ENCODE data around the gene VKORC1.

The VKORC1 gene

DNA sequence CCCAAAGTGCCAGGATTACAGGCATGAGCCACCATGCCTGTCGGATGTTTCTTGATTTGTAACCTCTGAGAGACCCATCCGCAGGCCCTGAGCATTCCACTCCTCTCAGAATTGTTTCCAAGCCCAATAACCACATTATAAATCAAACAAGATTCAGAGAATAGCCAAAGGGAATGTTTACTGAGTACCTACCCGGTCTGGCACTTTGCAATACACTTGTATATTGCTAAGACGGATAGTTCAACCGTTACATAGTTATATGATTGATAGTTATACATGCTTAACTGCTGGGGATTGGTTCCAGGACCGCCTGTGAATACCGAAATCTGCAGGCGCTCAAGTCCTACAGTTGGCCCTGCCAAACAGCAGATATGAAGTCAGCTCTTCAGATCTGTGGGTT, 19.9 kb upstream of the VKORC1 start:
- TF ChIP-seq GATA2 (IDR thresholded peaks at IDR 0.05; ENCODE audit: low read depth, low read length) = no peak
- no peak for TF ChIP-seq GATA3 (IDR thresholded peaks at IDR 0.05; ENCODE audit: low read depth, low read length)

DNA sequence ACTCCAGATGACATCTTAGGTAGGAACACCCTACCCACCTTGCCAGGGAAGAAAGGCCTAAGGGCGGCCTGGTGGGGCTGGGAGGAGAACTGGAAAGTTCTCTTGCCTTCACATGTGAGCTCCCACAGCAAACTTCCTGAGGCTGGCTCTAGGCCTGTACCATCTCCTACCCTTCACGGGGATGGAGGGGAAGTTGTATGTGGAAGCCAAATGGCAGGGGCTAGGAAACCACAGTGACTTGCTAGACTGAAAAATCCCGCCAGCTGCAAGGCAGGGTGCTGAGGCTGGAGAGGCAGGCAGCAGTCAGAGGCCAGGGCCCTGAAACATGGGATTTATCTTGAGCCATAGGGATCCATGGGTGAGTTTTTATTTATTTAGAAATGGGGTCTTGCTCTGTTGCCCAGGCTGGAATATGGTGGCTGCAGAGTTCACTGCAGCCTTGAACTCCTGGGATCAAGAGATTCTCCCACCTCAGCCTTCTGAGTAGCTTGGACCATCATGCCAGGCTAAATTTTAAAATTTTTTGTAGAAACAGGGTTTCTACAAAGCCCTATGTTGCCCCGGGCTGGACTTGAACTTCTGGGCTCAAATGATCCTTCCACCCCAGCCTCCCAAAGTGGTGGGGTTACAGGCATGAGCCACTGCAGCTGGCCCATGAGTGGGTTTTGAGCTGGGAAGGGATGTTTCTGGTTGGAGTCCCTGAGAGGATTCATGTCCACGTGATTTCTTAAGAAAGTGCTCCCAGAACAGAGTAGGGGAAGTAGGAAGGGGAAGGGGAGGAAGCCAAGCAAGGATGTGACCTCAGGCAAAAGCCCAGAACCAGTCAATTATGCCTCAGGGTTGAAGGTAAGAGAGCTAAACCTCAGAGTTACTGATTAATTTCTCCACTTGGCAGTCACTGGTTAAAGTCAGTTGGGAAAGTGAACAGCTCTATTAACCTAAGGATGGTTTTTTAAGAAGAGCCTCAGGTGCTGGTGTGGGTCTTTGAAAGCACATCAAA, 18.8 kb upstream of the VKORC1 start:
- no peak for TF ChIP-seq GATA3 (IDR thresholded peaks at IDR 0.05; ENCODE audit: low read depth, low read length)
- no peak for TF ChIP-seq GATA2 (IDR thresholded peaks at IDR 0.05; ENCODE audit: low read depth, low read length)

DNA sequence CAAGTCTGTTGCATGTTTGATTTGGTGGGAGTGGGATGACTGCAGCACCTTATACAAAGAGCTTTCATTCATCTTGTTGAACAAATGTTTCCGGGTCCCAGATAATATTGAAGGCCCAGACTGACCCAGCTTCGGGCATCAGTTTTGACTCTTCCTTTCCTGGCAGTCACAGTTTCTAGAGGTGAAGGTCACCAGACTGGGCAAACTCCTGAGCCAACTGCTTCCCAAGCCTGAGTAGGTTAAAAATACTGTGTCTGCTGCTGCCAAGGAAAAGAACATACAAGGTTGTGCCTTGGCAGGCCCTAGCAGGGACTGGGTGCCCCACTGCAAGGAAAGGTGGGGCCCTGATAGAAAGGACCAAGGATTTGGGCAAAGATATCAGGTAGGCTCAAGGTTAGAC, 18.1 kb upstream of the VKORC1 start:
- TF ChIP-seq GATA3 (IDR thresholded peaks at IDR 0.05; ENCODE audit: low read depth, low read length) (no peak), GATA2 (IDR thresholded peaks at IDR 0.05; ENCODE audit: low read depth, low read length) (no peak)

DNA sequence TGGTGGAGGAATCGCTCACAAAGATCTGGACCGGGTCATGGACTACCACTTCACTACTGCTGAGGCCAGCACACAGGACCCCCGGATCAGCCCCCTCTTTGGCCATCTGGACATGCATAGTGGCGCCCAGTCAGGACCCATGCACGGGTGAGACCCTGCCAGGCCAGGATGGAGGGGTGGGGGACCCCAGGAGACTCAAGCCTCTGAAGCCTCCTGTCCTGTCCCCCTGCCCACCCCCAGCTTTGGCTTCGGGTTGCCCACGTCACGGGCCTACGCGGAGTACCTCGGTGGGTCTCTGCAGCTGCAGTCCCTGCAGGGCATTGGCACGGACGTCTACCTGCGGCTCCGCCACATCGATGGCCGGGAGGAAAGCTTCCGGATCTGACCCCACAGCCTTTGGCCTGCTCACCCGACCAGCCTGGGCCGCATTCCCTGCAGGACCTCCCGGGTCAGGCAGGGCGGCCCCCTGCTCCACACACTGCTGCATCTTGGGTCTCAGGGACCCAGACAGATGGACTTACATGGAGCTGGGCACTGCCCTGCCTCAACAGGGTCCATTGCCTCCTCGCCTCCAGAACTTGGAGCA, 17.4 kb upstream of the VKORC1 start:
- TF ChIP-seq GATA2 (IDR thresholded peaks at IDR 0.05; ENCODE audit: low read depth, low read length) (no peak), GATA3 (IDR thresholded peaks at IDR 0.05; ENCODE audit: low read depth, low read length) (no peak)

DNA sequence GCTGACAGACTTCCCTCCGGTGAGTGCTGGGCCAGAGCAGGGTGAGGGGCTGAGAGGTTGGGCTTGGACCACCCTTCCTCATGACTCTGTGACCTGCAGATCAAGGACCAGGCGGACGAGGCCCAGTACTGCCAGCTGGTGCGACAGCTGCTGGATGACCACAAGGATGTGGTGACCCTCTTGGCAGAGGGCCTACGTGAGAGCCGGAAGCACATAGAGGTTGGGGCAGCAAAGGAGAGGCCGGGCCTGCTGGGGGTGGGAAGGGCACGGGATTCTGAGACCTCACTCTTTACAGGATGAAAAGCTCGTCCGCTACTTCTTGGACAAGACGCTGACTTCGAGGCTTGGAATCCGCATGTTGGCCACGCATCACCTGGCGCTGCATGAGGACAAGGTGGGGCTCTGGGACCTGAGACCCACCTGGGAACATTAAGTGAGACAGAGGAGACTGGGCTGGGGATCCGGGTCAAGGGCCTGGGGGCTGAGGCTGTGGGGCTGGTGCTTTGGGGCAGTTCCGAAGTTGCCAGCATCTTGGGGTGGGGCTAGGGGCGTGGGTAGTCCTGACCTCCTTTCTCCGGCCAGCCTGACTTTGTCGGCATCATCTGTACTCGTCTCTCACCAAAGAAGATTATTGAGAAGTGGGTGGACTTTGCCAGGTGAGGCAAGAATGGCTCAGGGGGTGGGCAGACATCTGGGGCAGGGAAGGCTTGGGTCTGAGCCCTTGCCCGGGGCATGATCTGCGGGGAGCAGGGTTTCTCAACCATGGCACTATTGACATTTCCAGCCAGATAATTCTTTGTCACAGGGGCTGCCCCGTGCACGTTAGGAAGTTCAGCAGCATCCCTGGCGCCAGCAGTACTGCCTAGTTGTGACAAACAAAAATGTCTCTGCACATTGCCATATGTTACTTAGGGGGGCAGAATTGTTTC, 15.8 kb upstream of the VKORC1 start:
- no peak for TF ChIP-seq GATA3 (IDR thresholded peaks at IDR 0.05; ENCODE audit: low read depth, low read length)
- TF ChIP-seq GATA2 (IDR thresholded peaks at IDR 0.05; ENCODE audit: low read depth, low read length) = no peak

DNA sequence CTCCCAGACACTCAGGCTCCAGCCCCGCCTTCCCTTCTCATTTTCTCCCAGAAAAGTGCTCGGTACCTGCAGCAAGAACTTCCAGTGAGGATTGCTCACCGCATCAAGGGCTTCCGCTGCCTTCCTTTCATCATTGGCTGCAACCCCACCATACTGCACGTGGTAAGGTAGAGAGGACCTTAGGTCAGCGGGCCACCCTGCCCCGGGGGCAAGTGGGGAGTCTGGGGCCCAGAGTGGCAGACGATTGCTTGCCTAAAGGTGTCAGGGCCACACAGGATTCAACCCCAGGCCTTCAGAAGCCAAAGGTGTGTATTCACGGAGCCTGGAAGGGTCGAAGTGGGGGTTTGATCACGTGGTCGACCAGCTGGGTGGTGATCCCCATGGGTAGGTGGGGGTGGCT, 15.0 kb upstream of the VKORC1 start:
- no peak for TF ChIP-seq GATA2 (IDR thresholded peaks at IDR 0.05; ENCODE audit: low read depth, low read length)
- no peak for TF ChIP-seq GATA3 (IDR thresholded peaks at IDR 0.05; ENCODE audit: low read depth, low read length)

DNA sequence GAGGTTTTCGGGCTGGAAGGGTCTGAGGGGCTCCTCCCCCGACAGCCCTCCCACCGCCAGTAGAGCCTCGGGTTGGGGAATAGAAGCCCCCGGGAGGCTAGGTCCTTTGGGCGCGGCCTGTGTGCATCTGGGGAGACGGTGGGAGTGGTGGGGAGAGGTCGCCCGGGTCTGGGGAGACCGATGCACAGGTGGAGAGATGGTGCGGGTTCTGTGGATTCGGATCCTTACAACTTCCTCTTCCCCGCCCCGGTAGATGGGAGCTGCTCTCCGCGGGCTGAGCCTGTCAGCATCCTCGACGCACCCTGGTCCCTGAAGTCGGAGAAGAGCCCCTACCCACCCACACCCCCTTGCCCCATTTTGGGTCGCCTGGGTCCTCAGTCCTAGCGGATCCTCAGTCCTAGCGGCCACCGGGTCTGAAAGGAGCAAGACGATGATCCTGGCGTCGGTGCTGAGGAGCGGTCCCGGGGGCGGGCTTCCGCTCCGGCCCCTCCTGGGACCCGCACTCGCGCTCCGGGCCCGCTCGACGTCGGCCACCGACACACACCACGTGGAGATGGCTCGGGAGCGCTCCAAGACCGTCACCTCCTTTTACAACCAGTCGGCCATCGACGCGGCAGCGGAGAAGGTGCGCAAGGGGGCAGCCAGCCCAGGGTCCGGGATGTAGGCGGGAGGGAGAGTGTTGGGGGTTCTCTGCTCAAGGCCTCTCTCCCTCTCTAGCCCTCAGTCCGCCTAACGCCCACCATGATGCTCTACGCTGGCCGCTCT, 14.4 kb upstream of the VKORC1 start:
- TF ChIP-seq GATA2 (IDR thresholded peaks at IDR 0.05; ENCODE audit: low read depth, low read length) (no peak), GATA3 (IDR thresholded peaks at IDR 0.05; ENCODE audit: low read depth, low read length) (no peak)

DNA sequence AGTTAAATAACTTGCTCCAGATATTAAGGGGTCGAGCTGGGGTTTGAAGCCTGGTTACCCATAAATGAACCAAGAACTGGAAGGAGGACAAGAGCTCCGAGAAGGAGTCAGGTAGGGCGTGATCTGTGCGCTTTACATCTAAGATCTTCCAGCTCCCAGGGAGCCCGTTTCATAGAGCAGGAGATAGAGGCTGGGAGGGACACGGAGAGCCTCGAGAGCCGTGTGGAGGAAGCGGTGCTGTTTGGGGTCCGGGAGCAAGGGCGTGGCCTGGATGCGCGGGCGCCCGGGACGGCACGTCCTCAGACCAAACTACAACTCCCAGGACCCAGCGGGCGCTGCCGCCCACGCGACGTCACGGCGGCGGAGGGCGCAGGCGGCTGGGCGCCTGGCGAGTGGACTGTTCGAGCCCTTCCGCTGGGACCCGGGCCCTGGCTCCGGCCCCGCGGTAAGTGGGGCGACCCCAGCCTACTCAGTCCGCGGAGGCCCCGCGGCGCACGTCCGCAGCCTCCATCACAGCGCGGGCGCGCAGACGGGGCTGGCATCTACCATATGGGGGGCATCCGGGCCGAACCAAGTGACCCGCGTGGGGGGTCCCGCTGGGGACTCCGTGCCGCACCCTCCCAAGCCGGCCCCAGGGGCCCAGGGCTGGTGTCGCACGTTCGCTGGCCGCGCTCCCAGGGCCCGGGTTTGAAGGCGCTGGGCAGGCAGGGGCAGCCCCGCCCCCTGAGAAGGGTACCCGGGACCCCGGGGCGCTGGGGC, 13.6 kb upstream of the VKORC1 start, which contains the start of gene BCKDK:
BCKDK (plus strand) TSS at position 352 of the 759 bp plus-strand sequence. CDS start 838 bp downstream, outside the sequence.
- TF ChIP-seq GATA2 (IDR thresholded peaks at IDR 0.05; ENCODE audit: low read depth, low read length) (no peak), GATA3 (IDR thresholded peaks at IDR 0.05; ENCODE audit: low read depth, low read length) (no peak)

DNA sequence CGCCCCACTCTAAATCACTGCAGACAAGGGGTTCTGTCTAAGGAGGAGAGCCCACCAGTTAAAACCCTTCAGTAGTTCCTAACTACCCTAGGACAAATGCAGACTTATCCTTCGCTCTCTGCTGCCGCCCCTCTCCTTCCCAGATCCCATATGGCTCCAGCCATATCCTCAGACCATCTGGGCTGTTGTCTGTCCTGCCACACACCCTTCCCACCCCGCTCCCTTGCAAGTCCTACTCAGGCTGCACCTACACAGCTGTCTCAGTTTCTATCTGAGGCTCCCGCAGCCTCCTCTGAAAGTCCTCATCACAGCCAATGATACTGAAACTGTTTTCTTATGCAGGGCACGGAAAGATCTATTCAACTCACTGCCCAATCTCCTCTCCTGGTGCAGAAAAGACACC, 12.9 kb upstream of the VKORC1 start:
- TF ChIP-seq GATA3 (IDR thresholded peaks at IDR 0.05; ENCODE audit: low read depth, low read length) (no peak), GATA2 (IDR thresholded peaks at IDR 0.05; ENCODE audit: low read depth, low read length) (no peak)

DNA sequence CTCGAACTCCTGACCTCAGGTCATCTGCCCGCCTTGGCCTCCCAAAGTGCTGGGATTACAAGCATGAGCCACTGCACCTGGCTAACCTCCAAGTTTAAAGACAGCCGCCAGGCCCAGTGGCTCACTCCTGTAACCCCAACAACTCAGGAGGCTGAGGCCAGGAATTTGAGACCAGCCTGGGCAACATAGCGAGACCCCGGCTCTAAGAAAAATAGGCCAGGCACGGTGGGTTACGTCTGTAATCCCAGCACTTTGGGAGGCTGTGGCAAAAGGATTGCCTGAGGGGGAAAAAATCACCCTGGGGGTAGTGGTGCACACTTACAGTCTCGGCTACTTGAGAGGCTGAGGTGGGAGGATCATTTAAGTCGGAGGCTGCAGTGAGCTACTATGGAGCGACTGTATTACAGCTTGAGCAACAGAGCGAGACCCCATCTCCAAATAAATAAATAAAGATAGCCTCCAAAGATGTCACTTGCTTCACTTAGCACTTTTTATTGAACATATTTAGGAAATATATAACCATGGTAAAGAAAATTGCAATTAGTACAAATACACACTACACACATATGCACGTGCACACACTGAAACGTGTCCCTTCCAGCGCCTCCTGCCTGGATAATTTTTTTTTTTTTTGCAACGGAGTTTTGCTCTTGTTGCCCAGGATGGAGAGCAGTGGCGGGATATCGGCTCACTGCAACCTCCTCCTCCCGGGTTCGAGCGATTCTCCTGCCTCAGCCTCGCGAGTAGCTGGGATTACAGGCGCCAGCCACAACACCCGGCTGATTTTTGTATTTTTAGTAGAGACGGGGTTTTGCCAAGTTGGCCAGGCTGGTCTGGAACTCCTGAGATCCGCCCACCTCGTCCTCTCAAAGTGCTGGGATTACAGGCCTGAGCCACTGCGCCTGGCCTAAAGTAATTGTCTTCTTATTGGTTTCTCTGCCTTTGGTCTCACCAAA, 12.2 kb upstream of the VKORC1 start:
- TF ChIP-seq GATA3 (IDR thresholded peaks at IDR 0.05; ENCODE audit: low read depth, low read length) = no peak
- TF ChIP-seq GATA2 (IDR thresholded peaks at IDR 0.05; ENCODE audit: low read depth, low read length) = no peak

DNA sequence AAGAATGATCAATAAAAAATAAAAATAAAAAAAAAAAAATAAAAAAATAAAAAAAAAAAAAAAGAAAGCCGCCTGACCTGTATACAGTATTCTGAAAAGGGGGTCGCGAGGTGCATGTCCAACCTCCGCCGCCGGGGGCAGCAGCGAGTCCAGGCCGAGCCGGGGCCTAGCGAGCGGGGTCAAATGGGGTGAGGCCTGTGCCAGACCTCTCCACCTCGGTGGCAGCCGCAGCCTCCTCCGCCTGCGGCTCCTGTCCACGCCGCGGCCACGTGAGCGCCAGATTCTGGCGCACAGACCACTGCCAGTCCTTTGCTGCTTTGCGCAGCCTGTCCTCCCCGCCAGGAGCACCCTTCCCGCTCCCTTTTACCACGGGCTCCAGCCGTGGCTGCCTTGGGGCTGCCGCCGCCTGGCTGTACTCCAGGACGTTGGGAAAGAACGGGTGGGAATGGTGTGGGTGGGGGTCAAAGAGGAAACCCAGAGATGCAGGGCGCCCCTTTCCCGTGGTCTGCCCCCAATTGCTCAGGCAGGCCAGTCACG, 11.1 kb upstream of the VKORC1 start:
- TF ChIP-seq GATA3 (IDR thresholded peaks at IDR 0.05; ENCODE audit: low read depth, low read length) (no peak), GATA2 (IDR thresholded peaks at IDR 0.05; ENCODE audit: low read depth, low read length) (no peak)

Measured in SH-SY5Y (cell line).